ENCODE results near the gene TUBG1.
A peak's percentile ranks its signal among the peaks of the same experiment; 100 is the strongest.
"Not testable (repeated sequence)": the region's sequence is repeated elsewhere in the genome, so short reads cannot be mapped to it uniquely, and the experiment has no call there.

The TUBG1 gene

DNA sequence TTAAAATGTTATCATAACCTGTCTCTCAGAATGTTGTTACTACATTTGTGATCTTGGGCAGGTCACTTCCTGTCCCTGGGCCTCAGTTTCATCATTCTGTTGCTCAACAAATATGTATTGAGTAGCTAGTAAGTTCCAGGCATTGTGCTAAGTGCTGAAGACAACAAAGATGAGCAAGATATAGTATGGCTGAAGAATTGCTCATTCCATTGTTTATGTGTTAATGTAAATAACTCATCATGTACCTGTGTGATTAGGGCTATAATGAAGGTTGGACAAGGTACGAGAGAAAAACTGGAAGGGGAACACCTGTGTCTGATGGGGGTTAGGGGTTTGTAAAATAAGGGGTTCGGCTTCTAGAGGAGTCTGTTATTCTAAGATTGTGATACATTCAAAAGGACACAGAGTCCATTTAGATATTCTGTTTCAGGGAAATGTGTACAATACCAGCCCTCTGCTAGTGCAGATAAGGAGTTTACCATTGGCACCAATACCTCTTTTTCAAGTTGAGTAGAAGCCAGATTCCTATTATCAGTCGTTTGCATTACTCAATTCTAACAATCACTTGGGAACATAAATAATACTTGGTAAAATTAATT is 20.0 kb downstream of the TUBG1 start:
- Mint-ChIP-seq H3K4me3 (no peak overlapping the region), H3K4me1 (ENCODE audit: low read depth) (no peaks in the 10 kb centered on the region), H3K27ac (no peak overlapping the region), H3K27me3 (no peaks in the 10 kb centered on the region), H3K9me3 (no peaks in the 10 kb centered on the region), H3K36me3 (ENCODE audit: low read depth) (no peaks in the 10 kb centered on the region)

DNA sequence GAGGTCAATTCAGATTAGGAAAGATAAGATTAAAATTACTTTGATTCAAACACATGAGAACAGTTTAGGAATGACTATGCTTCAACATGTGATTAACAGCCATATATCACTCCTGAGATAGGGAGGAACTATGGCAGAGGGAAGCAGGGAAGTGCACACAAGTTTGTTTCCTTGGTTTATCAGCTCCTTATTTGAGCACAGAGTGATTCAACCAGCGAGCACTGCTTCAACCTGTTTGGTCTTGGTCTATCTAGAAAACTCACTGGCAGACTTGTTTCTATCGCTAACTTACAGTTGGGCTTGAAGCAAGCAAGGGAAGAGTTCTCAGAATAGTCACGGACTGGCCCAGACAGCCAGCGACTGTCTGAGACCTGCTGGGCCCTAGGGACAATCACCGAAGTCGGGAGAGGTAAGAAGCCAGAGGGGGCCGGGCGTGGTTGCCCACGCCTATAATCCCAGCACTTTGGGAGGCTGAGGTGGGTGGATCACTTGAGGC is 23.5 kb downstream of the TUBG1 start:
- Mint-ChIP-seq H3K27me3 (no peaks in the 10 kb centered on the region), H3K9me3 (no peaks in the 10 kb centered on the region), H3K4me1 (ENCODE audit: low read depth) (no peaks in the 10 kb centered on the region), H3K36me3 (ENCODE audit: low read depth) (no peaks in the 10 kb centered on the region), H3K27ac (no peak overlapping the region), H3K4me3 (no peak overlapping the region)

DNA sequence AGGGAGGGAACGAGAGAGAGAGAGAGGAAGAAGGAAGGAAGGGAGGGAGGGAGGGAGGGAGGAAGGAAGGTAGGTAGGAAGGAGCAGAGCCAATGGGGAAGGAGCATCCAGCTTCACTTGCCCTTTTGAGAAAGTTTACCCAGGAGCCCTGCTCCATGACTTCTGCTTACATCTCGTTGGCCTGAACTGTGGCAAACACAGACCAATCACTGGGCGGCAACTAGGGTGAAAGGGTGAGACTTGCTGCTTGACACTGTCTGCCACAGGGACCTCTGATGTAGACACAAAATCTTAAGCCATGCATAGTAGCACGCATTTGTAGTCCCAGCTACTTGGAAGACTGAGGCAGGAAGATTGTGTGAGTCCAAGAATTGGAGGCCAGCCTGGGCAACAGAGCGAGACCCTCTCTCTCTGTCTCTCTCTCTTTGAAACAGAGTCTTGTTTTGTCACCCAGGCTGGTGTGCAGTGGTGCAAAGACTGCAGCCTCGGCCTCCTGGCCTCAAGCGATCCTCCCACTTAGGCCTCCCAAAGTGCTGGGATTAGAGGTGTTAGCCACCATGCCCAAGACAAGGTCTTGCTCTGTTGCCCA is 30.1 kb downstream of the TUBG1 start:
- H3K36me3 Mint-ChIP-seq (ENCODE audit: low read depth): no peaks in the 10 kb centered on the region
- H3K27me3 Mint-ChIP-seq: peaks cover 8% of the 10 kb centered on the region
- H3K4me1 Mint-ChIP-seq (ENCODE audit: low read depth): no peaks in the 10 kb centered on the region
- H3K27ac Mint-ChIP-seq: no peak overlapping the region
- no peaks in the 10 kb centered on the region for H3K9me3 Mint-ChIP-seq
- H3K4me3 Mint-ChIP-seq: no peak overlapping the region

DNA sequence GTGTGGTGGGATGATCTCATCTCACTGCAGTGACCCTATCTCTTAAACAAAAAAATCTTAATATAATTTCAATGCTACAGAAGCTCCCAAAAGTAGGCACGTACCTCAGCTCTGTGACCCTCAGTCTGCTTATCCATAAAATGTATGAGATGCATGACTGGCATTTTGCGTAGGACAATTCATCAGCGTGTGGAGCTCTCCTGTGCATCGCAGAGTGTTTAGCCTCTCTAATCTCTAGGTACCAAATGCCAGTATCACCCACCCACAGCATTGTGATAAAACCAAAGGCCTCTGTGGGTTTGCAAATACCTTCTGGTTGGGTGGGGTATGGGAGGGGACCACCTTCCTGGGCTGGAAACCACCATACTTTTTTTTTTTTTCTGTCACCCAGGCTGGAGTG is 30.6 kb downstream of the TUBG1 start:
- Mint-ChIP-seq H3K4me1 (ENCODE audit: low read depth) (no peaks in the 10 kb centered on the region), H3K27me3 (peaks cover 8% of the 10 kb centered on the region), H3K4me3 (no peak overlapping the region), H3K36me3 (ENCODE audit: low read depth) (no peaks in the 10 kb centered on the region), H3K9me3 (no peaks in the 10 kb centered on the region), H3K27ac (no peak overlapping the region)

DNA sequence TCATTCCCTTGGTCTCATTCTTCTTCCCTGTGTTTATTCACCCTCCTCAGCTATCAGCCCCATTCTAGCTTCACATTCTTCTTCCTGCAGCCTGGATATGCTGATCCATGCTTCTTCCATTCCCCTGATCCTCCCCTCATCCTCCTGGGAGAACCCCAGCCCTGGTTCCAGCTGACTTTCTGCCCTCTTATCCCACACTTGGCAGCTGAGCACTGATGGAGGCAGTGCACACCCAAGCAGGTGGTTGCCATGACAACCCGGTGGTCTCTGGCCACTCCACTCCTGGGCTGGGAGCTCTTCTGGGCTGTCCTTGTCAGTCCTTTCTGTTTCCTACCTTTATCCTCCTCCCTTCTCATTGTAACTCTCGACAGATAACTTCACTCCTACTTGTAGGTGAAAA is 32.9 kb downstream of the TUBG1 start:
- H3K4me1 Mint-ChIP-seq (ENCODE audit: low read depth): no peaks in the 10 kb centered on the region
- peaks cover 13% of the 10 kb centered on the region for H3K27me3 Mint-ChIP-seq
- no peaks in the 10 kb centered on the region for H3K9me3 Mint-ChIP-seq
- H3K36me3 Mint-ChIP-seq (ENCODE audit: low read depth): no peaks in the 10 kb centered on the region
- H3K27ac Mint-ChIP-seq: no peak overlapping the region
- H3K4me3 Mint-ChIP-seq: no peak overlapping the region

DNA sequence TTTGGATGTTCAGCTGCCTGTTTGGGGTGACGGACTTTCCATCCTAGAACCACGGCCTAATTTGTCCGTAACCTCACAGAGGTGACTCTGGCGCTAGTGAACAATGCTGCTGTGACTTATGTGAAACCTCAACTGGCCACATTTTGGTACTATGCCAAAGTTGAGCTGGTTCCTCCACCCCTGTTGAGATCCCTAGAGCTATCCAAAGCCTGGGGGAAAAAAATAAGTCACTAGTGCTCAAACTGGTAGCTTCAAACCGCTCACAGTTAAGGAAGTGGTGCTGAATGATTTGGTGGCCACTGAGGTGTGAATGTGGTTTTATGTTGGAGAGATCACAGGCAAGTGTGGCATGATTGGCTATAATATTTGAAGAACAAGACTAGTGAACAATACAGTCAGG is 38.3 kb downstream of the TUBG1 start:
- Mint-ChIP-seq H3K36me3 (ENCODE audit: low read depth) (no peaks in the 10 kb centered on the region), H3K27me3 (peaks cover 14% of the 10 kb centered on the region), H3K27ac (no peak overlapping the region), H3K4me1 (ENCODE audit: low read depth) (no peaks in the 10 kb centered on the region), H3K9me3 (no peaks in the 10 kb centered on the region), H3K4me3 (no peak overlapping the region)

DNA sequence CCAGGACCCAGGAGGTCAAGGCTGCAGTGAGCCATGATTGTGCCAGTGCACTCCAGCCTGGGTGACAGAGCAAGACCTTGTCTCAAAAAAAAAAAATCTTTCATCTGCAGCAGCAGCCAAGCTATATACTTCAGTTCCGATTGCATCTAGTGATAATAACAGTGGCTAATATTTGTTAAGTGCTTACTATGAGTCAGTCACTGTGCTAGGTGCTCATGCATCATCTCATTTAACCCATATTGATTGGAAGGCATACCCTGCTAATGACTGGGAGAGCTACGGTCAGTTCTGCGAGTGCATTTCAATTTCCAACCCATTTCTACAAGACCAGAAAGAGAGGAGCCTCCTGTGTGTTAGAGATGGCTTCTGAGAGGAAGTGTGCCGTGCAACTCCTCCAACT is 41.9 kb downstream of the TUBG1 start:
- Mint-ChIP-seq H3K27ac (no peak overlapping the region), H3K36me3 (ENCODE audit: low read depth) (no peaks in the 10 kb centered on the region), H3K4me3 (no peak overlapping the region), H3K9me3 (no peaks in the 10 kb centered on the region), H3K27me3 (peaks cover 22% of the 10 kb centered on the region), H3K4me1 (ENCODE audit: low read depth) (peaks cover 19% of the 10 kb centered on the region)

DNA sequence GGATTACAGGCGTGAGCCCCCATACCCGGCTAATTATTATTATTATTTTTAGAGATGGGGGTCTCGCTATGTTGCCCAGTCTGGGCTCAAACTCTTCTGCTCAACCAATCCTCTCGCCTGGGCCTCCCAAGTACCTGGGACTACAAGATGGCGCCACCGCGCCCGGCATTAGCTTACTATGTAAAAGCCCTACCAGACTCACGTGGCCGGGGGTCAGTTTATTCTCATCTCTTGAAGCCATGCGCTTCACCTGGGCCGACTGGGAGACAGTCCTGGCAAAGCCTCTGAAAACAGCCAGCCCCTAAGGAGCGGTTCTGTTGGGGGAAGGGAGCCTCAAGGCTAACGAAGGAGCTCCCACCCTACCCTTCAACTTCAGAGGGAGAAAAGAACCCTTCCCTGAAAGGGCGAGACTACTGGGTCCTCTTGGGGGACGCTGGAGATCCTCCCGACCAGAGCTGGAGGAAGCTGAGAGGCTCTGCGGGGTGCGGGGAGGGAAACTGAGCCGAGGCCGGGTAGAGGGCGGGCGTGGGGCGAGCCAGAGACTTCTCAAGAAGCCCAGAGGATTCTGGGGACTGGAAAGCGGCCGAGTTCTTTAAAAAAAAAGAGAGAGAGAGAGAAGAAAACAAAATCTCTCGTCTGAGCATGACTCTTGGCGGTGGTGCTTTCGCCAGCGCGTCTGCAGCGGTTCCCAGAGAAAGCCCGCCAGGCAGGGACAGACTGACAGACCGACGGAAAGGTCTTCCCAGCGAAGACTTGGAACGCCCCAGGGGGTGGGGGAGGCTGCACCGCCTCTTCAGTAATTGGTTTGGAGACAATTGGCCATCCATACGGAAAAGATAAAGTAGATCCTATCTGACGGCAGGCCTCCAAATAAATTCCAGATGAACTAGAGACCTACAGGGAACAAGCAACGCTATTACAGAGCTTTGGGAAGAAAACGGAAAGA is 44.0 kb downstream of the TUBG1 start:
- Mint-ChIP-seq H3K4me1 (ENCODE audit: low read depth) (peaks cover 32% of the 10 kb centered on the region), H3K9me3 (peaks cover 4% of the 10 kb centered on the region), H3K27me3 (peaks cover 22% of the 10 kb centered on the region), H3K4me3 (no peak overlapping the region), H3K36me3 (ENCODE audit: low read depth) (no peaks in the 10 kb centered on the region), H3K27ac (no peak overlapping the region)

DNA sequence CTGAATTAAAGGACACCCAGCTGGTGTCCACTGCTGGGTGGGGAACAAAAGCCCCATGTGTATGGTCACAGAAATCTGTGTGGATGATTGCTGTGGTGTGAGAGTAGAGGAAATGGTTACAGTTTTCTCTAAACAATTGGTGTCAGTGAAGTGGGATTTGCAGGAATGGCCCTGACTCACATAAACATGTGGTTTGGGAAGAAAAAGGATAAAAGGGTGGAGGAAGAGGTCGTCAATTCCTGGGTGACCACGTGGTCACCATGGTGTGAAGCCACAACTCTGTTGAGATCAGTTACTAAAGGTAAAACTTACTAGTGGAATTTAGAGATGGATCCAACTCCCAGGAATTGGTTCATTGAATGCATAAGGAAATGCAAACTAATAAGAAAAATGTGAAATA is 46.0 kb downstream of the TUBG1 start:
- Mint-ChIP-seq H3K4me1 (ENCODE audit: low read depth) (peaks cover 42% of the 10 kb centered on the region), H3K36me3 (ENCODE audit: low read depth) (no peaks in the 10 kb centered on the region), H3K9me3 (peaks cover 4% of the 10 kb centered on the region), H3K4me3 (no peak overlapping the region), H3K27ac (no peak overlapping the region), H3K27me3 (peaks cover 18% of the 10 kb centered on the region)

DNA sequence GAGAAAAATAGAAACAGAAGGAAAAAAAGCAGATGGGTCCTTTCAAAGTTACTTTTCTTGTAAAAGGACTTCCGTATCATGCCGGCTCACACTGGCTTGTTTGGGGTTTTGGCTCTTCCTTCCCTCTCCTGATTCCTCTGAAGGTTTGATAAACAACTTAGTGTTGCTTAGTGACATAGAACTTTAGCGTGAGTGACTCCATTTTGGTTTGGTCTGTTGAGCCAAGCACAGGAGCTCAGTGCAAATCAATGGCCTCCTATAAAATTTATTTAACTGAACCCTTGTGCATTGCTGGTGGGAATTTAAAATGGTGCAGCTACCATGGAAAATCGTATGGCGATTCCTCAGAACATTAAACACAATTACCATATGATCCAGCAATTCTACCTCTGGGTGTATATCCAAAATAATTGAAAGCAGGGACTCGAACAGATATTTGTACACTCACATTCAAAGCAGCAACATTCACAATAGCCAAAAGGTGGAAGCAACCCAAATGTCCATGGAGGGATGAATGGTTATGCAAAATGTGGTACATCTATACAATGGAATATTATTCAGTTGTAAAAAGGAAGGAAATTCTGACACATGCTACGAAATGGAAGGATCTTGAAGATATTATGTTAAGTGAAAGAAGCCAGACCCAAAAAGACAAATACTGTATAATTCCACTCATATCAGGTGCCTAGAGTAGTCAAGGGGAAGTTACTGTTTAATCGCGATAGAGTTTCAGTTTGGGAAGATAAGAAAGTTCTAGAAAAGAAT is 48.5 kb downstream of the TUBG1 start:
- peak overlapping the region; percentile 88 for H3K4me3 Mint-ChIP-seq
- no peaks in the 10 kb centered on the region for H3K36me3 Mint-ChIP-seq (ENCODE audit: low read depth)
- H3K27ac Mint-ChIP-seq: no peak overlapping the region
- H3K4me1 Mint-ChIP-seq (ENCODE audit: low read depth): peaks cover 42% of the 10 kb centered on the region
- peaks cover 4% of the 10 kb centered on the region for H3K9me3 Mint-ChIP-seq
- peaks cover 14% of the 10 kb centered on the region for H3K27me3 Mint-ChIP-seq

DNA sequence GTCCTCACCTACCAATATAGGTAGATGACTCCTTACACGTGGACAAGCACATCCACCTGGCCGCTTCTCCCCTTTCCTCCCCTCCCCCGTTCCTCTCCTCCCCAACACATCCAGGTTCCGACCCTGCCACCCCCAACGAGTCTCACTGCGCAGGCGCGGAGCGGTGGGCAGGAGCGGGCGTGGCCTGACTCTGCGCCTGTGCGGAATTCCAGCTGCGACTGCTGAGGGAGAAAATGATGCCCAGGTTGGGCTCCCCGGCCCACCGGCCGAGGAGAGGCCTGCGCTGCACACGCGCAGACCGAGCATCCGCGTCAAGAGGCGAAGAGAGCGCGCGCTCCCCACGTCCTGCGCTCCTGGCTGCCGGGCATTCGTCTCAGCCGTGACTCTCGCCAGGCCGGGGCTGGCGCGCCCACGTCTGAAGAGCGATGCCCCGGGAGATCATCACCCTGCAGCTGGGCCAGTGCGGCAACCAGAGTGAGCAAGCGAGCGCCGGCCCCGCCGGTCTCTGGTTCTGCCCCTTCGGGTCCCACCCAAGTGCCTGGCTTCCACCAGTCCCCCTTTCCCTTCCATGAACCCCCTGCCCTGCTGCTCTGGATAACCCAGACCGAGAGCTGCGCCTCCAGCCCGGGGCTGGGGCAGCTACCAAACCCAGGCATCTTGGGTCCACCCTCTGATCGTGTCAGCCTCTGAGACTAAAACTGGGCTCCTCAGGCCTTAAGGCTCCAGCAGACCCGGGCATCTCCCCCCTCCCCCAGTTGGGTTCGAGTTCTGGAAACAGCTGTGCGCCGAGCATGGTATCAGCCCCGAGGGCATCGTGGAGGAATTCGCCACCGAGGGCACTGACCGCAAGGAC is 49.8 kb downstream of the TUBG1 start, which contains the start of gene TUBG2:
Gene TUBG2 (plus strand): TSS at position 206 of the 853 bp plus-strand sequence. CDS start 220 bp downstream, at position 426.
- H3K4me1 Mint-ChIP-seq (ENCODE audit: low read depth): peaks cover 35% of the 10 kb centered on the region
- H3K36me3 Mint-ChIP-seq (ENCODE audit: low read depth): no peaks in the 10 kb centered on the region
- peak within 1 kb of the TSS; percentile 42 for H3K27ac Mint-ChIP-seq
- H3K4me3 Mint-ChIP-seq: peak within 1 kb of the TSS; percentile 88
- peaks cover 4% of the 10 kb centered on the region for H3K9me3 Mint-ChIP-seq
- peaks cover 5% of the 10 kb centered on the region for H3K27me3 Mint-ChIP-seq

DNA sequence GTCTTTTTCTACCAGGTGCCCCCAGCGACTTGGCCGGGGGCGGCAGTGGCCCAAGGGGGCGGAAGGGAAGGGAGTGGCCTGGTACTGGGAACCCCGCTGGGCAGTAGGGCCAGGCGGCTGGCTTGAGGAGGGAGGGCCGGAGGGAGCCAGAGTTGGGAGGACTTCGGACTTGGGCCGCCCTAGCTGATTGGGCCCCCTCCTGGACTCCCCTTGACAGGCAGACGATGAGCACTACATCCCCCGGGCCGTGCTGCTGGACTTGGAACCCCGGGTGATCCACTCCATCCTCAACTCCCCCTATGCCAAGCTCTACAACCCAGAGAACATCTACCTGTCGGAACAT is 50.4 kb downstream of the TUBG1 start:
- H3K9me3 Mint-ChIP-seq; H3K27me3 Mint-ChIP-seq; H3K27ac Mint-ChIP-seq; H3K36me3 Mint-ChIP-seq (ENCODE audit: low read depth): not testable (repeated sequence)
- Mint-ChIP-seq H3K4me1 (ENCODE audit: low read depth) (peaks cover 35% of the 10 kb centered on the region), H3K4me3 (peak overlapping the region; percentile 88)

DNA sequence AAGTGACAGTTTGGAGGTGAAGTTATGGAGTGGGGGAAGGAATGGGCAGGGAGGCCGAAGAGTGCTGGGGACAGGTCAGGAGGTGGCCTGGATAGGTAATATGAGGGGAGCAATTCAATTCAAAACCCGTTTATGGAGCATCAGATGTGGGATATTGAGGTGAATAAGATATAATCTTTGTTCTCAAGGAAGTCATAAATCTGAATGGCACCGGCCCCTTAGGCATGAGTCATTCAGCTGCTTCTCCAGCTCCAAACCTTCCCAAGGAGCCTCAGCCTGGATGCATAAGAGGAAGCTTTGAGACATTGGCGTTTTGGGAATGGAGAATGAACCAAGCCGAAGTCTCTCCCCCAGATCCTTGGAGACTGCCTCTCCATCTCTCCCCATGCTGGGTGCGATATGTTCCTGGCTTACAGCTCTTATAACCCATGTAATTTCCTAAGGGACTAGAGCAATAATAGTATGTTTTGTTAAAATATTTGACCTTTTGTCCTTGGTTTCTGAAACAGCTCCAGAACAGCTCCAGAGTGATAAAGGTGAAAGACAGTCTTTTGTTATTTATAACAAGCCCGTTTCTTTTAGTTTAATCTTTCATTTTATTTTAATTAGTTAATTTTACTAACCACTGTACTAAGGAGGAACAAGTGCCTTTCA is 51.3 kb downstream of the TUBG1 start:
- no peak overlapping the region for H3K4me3 Mint-ChIP-seq
- no peak overlapping the region for H3K27ac Mint-ChIP-seq
- H3K27me3 Mint-ChIP-seq: no peaks in the 10 kb centered on the region
- peaks cover 4% of the 10 kb centered on the region for H3K9me3 Mint-ChIP-seq
- H3K4me1 Mint-ChIP-seq (ENCODE audit: low read depth): peaks cover 29% of the 10 kb centered on the region
- H3K36me3 Mint-ChIP-seq (ENCODE audit: low read depth): no peaks in the 10 kb centered on the region
